ENCODE measurements around the gene FARP1. TPM values are rescaled to one million over a fixed set of nuclear protein-coding genes. Genes with fewer than 3 reads are reported as not detected.

FARP1 gene
- total and polyA plus RNA-seq, 10 of the 15 experiments (the other 5 are each of a cell fraction or from before 2014, with no cell fraction given) = 0.17 to 6.9 (median 0.68) TPM

DNA sequence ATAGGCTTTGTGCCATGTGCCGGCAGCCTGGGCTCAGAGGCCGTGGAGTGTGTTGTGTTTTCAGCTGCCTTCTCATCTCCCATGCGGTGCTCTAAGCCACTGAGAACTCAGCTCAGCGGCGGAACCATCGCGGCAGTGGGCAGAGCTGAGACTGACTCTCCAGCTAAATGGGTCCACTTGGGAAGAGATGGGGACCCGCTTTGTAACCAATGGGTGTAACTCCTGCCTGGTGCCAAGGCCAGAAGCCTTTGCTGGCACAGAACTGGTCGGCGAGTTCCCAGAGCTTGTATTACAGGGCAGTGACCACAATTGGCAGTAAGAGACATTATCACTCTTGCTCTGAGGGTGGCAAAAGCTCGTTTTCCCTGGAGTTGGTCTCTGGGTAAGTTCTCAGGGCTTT is 251.0 kb downstream of the FARP1 start:
- DNase-seq (ENCODE audit: low read depth, low spot score) (no peak), FAIRE-seq (no peak), ATAC-seq (no peak)
- no TSS peak for BruUV-seq (replicated peaks)
- H3K36me3 ChIP-seq (ENCODE audit: control insufficient read depth in 2 of 2, insufficient read depth in 2 of 2, low read length in 1 of 2) = no peaks in the 10 kb centered on the region
- no peaks in the 10 kb centered on the region for H3K27me3 ChIP-seq (replicated peaks in 1 of 2; ENCODE audit: control insufficient read depth in 2 of 2, insufficient read depth in 2 of 2, low read length in 1 of 2)
- whole genome bisulfite sequencing (ENCODE audit: insufficient coverage, insufficient replicate concordance, low lambda C conversion rate, missing lambda C conversion rate) = 59% methylated on average over 11 of the region's 11 CpGs
- no peak overlapping the region for H2AFZ ChIP-seq (ENCODE audit: control insufficient read depth, low read depth, low read length)
- H3K27ac ChIP-seq (ENCODE audit: control insufficient read depth, insufficient read depth) = no peak overlapping the region
- no peaks in the 10 kb centered on the region for H3K79me2 ChIP-seq (ENCODE audit: control insufficient read depth, insufficient read depth, low read length)
- no peak overlapping the region for H3K9ac ChIP-seq (ENCODE audit: control insufficient read depth, insufficient read depth, low read length)
- CTCF ChIA-PET = interaction anchor here (1.7 kb wide), 1 partner anchor 39 kb away, joined by 3 read pairs; no protein-coding TSS in a partner anchor
- H3K4me3 ChIP-seq = no peak overlapping the region
- no peaks in the 10 kb centered on the region for H3K4me1 ChIP-seq (ENCODE audit: control insufficient read depth, insufficient read depth, low read length)
- no peaks in the 10 kb centered on the region for H4K20me1 ChIP-seq (ENCODE audit: control insufficient read depth, insufficient read depth)
- no peak for TF ChIP-seq MXI1 (IDR thresholded peaks at IDR 0.05; ENCODE audit: low read depth, low read length)
- TF ChIP-seq SP1 (IDR thresholded peaks at IDR 0.05; ENCODE audit: low read depth, low read length) = no peak
- TF ChIP-seq, protein P1, sequence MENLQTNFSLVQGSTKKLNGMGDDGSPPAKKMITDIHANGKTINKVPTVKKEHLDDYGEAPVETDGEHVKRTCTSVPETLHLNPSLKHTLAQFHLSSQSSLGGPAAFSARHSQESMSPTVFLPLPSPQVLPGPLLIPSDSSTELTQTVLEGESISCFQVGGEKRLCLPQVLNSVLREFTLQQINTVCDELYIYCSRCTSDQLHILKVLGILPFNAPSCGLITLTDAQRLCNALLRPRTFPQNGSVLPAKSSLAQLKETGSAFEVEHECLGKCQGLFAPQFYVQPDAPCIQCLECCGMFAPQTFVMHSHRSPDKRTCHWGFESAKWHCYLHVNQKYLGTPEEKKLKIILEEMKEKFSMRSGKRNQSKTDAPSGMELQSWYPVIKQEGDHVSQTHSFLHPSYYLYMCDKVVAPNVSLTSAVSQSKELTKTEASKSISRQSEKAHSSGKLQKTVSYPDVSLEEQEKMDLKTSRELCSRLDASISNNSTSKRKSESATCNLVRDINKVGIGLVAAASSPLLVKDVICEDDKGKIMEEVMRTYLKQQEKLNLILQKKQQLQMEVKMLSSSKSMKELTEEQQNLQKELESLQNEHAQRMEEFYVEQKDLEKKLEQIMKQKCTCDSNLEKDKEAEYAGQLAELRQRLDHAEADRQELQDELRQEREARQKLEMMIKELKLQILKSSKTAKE (IDR thresholded peaks at IDR 0.05; ENCODE audit: low read depth, poor library complexity, severe bottlenecking) = no peak
- no peak for TF ChIP-seq SMARCA5 (IDR thresholded peaks at IDR 0.05)
- no peak for TF ChIP-seq KAT2A (conservative IDR thresholded peaks at IDR 0.05; ENCODE audit: control insufficient read depth, low read depth, low read length)
- no peak for TF ChIP-seq BACH1 (IDR thresholded peaks at IDR 0.05; ENCODE audit: borderline replicate concordance)
- no peak for TF ChIP-seq SUZ12 (IDR thresholded peaks at IDR 0.05; ENCODE audit: unreplicated experiment)
- no peak for TF ChIP-seq HDAC6 (IDR thresholded peaks at IDR 0.05; ENCODE audit: unreplicated experiment)
- no peak for TF ChIP-seq ZNF274 (IDR thresholded peaks at IDR 0.05; ENCODE audit: insufficient read depth, insufficient read length)
- TF ChIP-seq STAT1 (conservative IDR thresholded peaks at IDR 0.05) = no peak
- no peak for TF ChIP-seq PML (IDR thresholded peaks at IDR 0.05; ENCODE audit: low read length)
- no peak for TF ChIP-seq HCFC1 (IDR thresholded peaks at IDR 0.05; ENCODE audit: low read length)
- TF ChIP-seq BMI1 (IDR thresholded peaks at IDR 0.05; ENCODE audit: borderline replicate concordance) = no peak
- no peak for TF ChIP-seq BRCA1 (IDR thresholded peaks at IDR 0.05; ENCODE audit: low read depth, low read length)
- no peak for TF ChIP-seq DPF2 (IDR thresholded peaks at IDR 0.05)
- TF ChIP-seq POLR2A (IDR thresholded peaks at IDR 0.05; ENCODE audit: low read depth, low read length) = no peak
- TF ChIP-seq, protein P2, sequence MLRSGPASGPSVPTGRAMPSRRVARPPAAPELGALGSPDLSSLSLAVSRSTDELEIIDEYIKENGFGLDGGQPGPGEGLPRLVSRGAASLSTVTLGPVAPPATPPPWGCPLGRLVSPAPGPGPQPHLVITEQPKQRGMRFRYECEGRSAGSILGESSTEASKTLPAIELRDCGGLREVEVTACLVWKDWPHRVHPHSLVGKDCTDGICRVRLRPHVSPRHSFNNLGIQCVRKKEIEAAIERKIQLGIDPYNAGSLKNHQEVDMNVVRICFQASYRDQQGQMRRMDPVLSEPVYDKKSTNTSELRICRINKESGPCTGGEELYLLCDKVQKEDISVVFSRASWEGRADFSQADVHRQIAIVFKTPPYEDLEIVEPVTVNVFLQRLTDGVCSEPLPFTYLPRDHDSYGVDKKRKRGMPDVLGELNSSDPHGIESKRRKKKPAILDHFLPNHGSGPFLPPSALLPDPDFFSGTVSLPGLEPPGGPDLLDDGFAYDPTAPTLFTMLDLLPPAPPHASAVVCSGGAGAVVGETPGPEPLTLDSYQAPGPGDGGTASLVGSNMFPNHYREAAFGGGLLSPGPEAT (IDR thresholded peaks at IDR 0.05; ENCODE audit: low read depth) = no peak
- TF ChIP-seq CEBPB (IDR thresholded peaks at IDR 0.05; ENCODE audit: borderline replicate concordance in 1 of 2, low read depth in 2 of 2, low read length in 2 of 2) = no peak
- TF ChIP-seq NFYA (IDR thresholded peaks at IDR 0.05; ENCODE audit: borderline replicate concordance, low read depth, low read length) = no peak
- intact Hi-C loops (cut with micrococcal nuclease; ENCODE audit: unreplicated experiment) (no loop called here), in situ Hi-C loops (cut with MboI) (no loop called here)
- no peak overlapping the region for H3K4me2 ChIP-seq (ENCODE audit: control insufficient read depth, insufficient read depth)
- POLR2A ChIA-PET = interaction anchor here (0.7 kb wide), 1 partner anchor 21 kb away, joined by 8 read pairs; no protein-coding TSS in a partner anchor
- SMC1A ChIA-PET (ENCODE audit: uncharacterized antibody, unreplicated experiment) = interaction anchor here (1.6 kb wide), 1 partner anchor 59 kb away, joined by 3 read pairs; no protein-coding TSS in a partner anchor
- H3K9me3 ChIP-seq (replicated peaks; ENCODE audit: control insufficient read depth, insufficient read depth, low read length) = no peaks in the 10 kb centered on the region
- RAD21 ChIA-PET (ENCODE audit: unreplicated experiment) = no interaction called here
